ENCODE measurements around the gene LGALS16.
"Not testable (repeated sequence)": the region's sequence is repeated elsewhere in the genome, so short reads cannot be mapped to it uniquely, and the experiment has no call there.

The LGALS16 gene

GRCh38 chr19:39655613-39656012 lies at the start of gene LGALS16:
LGALS16 (plus strand) TSS chr19:39655913; CDS start chr19:39655962, 49 bp downstream.
- DNase-seq (ENCODE audit: low read depth): no peak

GRCh38 chr19:39607021-39607420 lies 48.7 kb upstream of the LGALS16 start:
- no peak for DNase-seq (ENCODE audit: low read depth)

- no peak for DNase-seq (ENCODE audit: low read depth)
Measured at GRCh38 chr19:39607561-39607960, 48.2 kb upstream of the LGALS16 start.

- DNase-seq (ENCODE audit: low read depth): no peak
Measured at GRCh38 chr19:39613597-39613996, 42.1 kb upstream of the LGALS16 start.

GRCh38 chr19:39617745-39618144 lies 38.0 kb upstream of the LGALS16 start:
- DNase-seq (ENCODE audit: low read depth): no peak

- DNase-seq (ENCODE audit: low read depth): no peak
Measured at GRCh38 chr19:39623946-39624345, 31.8 kb upstream of the LGALS16 start.

- not testable (repeated sequence) for DNase-seq (ENCODE audit: low read depth)
Measured at GRCh38 chr19:39627631-39628030, 28.1 kb upstream of the LGALS16 start.

GRCh38 chr19:39631178-39631577 lies 24.5 kb upstream of the LGALS16 start:
- no peak for DNase-seq (ENCODE audit: low read depth)

GRCh38 chr19:39631626-39632025 lies 24.1 kb upstream of the LGALS16 start:
- DNase-seq (ENCODE audit: low read depth): no peak

- no peak for DNase-seq (ENCODE audit: low read depth)
Measured at GRCh38 chr19:39637891-39638290, 17.8 kb upstream of the LGALS16 start.

- no peak for DNase-seq (ENCODE audit: low read depth)
Measured at GRCh38 chr19:39641773-39642172, 13.9 kb upstream of the LGALS16 start.

GRCh38 chr19:39643591-39643990 lies 12.1 kb upstream of the LGALS16 start:
- no peak for DNase-seq (ENCODE audit: low read depth)

- DNase-seq (ENCODE audit: low read depth): no peak
Measured at GRCh38 chr19:39645800-39646411, 9.8 kb upstream of the LGALS16 start.

GRCh38 chr19:39647918-39648317 lies 7.8 kb upstream of the LGALS16 start:
- DNase-seq (ENCODE audit: low read depth): no peak

- no peak for DNase-seq (ENCODE audit: low read depth)
Measured at GRCh38 chr19:39659791-39660190, 4.1 kb downstream of the LGALS16 start.

GRCh38 chr19:39660661-39661060 lies 4.9 kb downstream of the LGALS16 start:
- DNase-seq (ENCODE audit: low read depth): no peak

- no peak for DNase-seq (ENCODE audit: low read depth)
Measured at GRCh38 chr19:39661565-39661964, 5.9 kb downstream of the LGALS16 start.

GRCh38 chr19:39669860-39670259 lies 14.1 kb downstream of the LGALS16 start:
- DNase-seq (ENCODE audit: low read depth): not testable (repeated sequence)

- no peak for DNase-seq (ENCODE audit: low read depth)
Measured at GRCh38 chr19:39670998-39671397, 15.3 kb downstream of the LGALS16 start.

- DNase-seq (ENCODE audit: low read depth): no peak
Measured at GRCh38 chr19:39671739-39672363, 16.1 kb downstream of the LGALS16 start.

GRCh38 chr19:39672473-39672872 lies 16.8 kb downstream of the LGALS16 start:
- DNase-seq (ENCODE audit: low read depth): no peak

GRCh38 chr19:39673862-39674261 lies 18.1 kb downstream of the LGALS16 start:
- not testable (repeated sequence) for DNase-seq (ENCODE audit: low read depth)

- no peak for DNase-seq (ENCODE audit: low read depth)
Measured at GRCh38 chr19:39676004-39676403, 20.3 kb downstream of the LGALS16 start.
